GM18517 (cell line): ENCODE results near the gene CPED1.
"Not testable (repeated sequence)": the region's sequence is repeated elsewhere in the genome, so short reads cannot be mapped to it uniquely, and the experiment has no call there.

Experiments used
- ATAC-seq: cut with Tn5 transposase; IDR thresholded peaks from one replicate; pipeline ENCODE4 v1.9.1; 2021; ENCODE audit warnings: mild to moderate bottlenecking, moderate library complexity; ENCODE audit not compliant: unreplicated experiment

CPED1 gene

GRCh38 chr7:120996333-120996987, 7.9 kb downstream of the CPED1 start:
- ATAC-seq, result no peak

- ATAC-seq, result no peak
These were observed 8.5 kb downstream of the CPED1 start for GRCh38 chr7:120996988-120997345.

GRCh38 chr7:120997882-120998474, 9.5 kb downstream of the CPED1 start:
- no peak for ATAC-seq

GRCh38 chr7:120998520-120998919, 10.0 kb downstream of the CPED1 start:
- ATAC-seq, result no peak

GRCh38 chr7:120998996-120999565, 10.6 kb downstream of the CPED1 start:
- ATAC-seq, result no peak

GRCh38 chr7:121000081-121000983, 11.8 kb downstream of the CPED1 start:
- no peak for ATAC-seq

- no peak for ATAC-seq
These were observed 12.9 kb downstream of the CPED1 start for GRCh38 chr7:121001234-121001906.

GRCh38 chr7:121002048-121002756, 13.7 kb downstream of the CPED1 start:
- no peak for ATAC-seq

GRCh38 chr7:121002757-121003200, 14.3 kb downstream of the CPED1 start:
- no peak for ATAC-seq

GRCh38 chr7:121003986-121004685, 15.6 kb downstream of the CPED1 start:
- ATAC-seq, result no peak

- ATAC-seq, result not testable (repeated sequence)
These were observed 16.5 kb downstream of the CPED1 start for GRCh38 chr7:121005058-121005457.

- ATAC-seq, result no peak
These were observed 17.6 kb downstream of the CPED1 start for GRCh38 chr7:121005996-121006584.

- no peak for ATAC-seq
These were observed 18.3 kb downstream of the CPED1 start for GRCh38 chr7:121006711-121007315.

- no peak for ATAC-seq
These were observed 20.3 kb downstream of the CPED1 start for GRCh38 chr7:121008816-121009215.

GRCh38 chr7:121011401-121011800, 22.9 kb downstream of the CPED1 start:
- no peak for ATAC-seq

- ATAC-seq, result no peak
These were observed 23.8 kb downstream of the CPED1 start for GRCh38 chr7:121012170-121012874.

GRCh38 chr7:121012919-121013318, 24.4 kb downstream of the CPED1 start:
- ATAC-seq, result no peak

GRCh38 chr7:121015560-121015959, 27.0 kb downstream of the CPED1 start:
- ATAC-seq, result no peak
